Adrenal gland (tissue), 5 donors: Measurements from ENCODE around the gene ACAN.

Experiments
- CTCF ChIP-seq, 6 experiments: fragments of 450-650 bp in 4 of 6; fragments of 200-600 bp in 2 of 6; sonication (generic) in 1 of 6; IDR thresholded peaks; 1 replicate in 5 of 6; 2 replicates in 1 of 6; pipeline versions ENCODE4 v1.5.1 to v1.8.0; 2016 to 2021; ENCODE audit warnings: antibody characterized with exemption in 6 of 6, mild to moderate bottlenecking in 2 of 6, moderate library complexity in 1 of 6
- POLR2A ChIP-seq, 2 donors: fragments of 450-650 bp; IDR thresholded peaks; one replicate each; pipeline ENCODE4 v1.6.1; 2017; ENCODE audit warnings: antibody characterized with exemption in 2 of 2, mild to moderate bottlenecking in 2 of 2, moderate library complexity in 1 of 2
- donor health status: DM: no; HTN: no; CAD: no.

- TF ChIP-seq CTCF (IDR thresholded peaks at IDR 0.05) (no peak), POLR2A (IDR thresholded peaks at IDR 0.05) (no peak)
Observed at GRCh38 chr15:88802991-88803240, 320 bp upstream of the ACAN start.
